DMS53 (cell line): ENCODE data around the gene PCARE.
"Not testable (repeated sequence)": the region's sequence is repeated elsewhere in the genome, so short reads cannot be mapped to it uniquely, and the experiment has no call there.

Experiments used
- DNase-seq: peaks from one replicate; lab custom pipeline; 2025; lab: John Stamatoyannopoulos, UW

PCARE gene

DNA sequence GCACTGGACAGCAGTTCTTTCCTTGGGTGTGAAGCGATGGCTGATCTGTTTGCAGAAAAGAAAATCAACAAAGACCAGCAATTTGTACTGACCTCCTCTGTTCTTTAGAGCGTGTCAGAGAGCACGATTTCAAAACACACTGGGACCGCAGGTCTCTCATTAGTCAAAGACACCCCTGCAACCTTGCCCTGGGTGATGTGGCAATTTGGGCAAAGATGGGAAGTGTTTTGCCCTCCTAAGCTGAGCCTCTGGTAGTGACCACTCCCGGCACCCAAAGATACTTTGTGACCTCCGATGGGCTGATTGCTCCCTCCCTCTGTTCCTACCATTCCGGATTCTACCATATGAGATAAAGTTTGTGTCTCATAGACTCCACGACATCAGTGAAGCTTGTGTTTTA lies 22.6 kb upstream of the PCARE start:
- DNase-seq = no peak

DNA sequence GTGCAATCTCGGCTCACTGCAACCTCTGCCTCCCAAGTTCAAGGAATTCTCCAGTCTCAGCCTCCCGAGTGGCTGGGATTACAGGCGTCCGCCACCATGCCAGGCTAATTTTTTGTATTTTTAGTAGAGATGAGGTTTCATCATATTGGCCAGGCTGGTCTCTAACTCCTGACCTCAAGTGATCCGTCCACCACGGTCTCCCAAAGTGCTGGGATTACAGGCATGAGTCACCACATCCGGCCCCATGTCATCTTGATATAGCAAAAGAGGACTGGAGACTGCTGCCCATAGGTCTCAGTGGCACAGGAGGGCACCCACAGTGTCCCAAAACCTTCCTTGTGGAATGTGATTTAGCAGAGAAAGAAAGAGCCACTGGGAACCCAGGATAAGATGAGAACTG lies 16.0 kb upstream of the PCARE start:
- DNase-seq = not testable (repeated sequence)

GRCh38 chr2:29084554-29084953 lies 10.2 kb upstream of the PCARE start:
- no peak for DNase-seq

DNA sequence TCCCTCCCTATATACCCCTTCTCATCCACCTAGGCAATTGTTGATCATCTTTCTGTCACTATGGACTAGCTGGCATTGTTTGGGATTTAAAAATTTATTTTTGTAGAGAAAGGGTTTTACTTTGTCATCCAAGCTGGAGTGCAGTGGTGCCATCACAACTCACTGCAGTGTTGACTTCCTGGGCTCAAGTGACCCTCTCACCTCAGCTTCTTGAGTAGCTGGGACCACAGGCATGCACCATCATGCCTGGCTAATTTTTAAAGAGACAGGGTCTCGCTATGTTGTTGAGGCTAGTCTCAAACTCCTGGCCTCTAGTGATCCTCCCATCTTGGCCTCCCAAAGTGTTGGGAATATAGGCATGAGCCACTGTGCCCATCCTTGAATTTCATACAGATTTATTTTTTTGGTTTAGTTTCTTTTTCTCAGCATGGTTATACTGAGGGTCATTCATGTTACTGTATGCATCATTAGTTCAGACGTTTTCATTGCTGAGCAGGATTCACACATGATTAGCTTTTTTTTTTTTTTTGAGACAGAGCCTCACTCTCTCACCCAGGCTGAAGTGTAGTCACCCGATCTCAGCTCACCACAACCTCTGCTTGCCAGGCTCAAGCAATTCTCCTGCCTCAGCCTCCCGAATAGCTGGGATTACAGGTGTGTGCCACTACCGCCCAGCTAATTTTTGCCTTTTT lies 8.6 kb upstream of the PCARE start:
- no peak for DNase-seq

- DNase-seq = no peak
Observed at GRCh38 chr2:29080886-29081743, 6.8 kb upstream of the PCARE start.

DNA sequence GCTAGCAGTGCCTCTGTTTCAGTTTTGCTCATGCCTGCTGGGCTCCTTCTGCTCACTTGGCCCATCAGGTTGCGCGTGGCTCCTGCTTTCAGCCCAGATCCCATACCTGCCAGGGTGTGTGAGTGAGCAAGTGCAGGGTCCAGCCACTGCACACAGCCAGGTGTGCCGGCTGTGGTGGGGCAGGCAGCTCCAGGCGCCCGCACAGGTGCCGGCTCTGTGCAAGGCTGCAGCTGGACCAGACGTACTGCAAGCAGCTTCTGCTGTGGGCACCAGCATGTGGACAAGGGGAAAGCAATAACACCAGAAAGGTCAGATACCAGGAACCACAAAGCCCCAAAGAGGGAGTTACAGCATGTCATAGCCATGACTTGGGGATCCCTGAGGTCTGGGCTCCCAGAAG lies 5.6 kb upstream of the PCARE start:
- DNase-seq = no peak

DNA sequence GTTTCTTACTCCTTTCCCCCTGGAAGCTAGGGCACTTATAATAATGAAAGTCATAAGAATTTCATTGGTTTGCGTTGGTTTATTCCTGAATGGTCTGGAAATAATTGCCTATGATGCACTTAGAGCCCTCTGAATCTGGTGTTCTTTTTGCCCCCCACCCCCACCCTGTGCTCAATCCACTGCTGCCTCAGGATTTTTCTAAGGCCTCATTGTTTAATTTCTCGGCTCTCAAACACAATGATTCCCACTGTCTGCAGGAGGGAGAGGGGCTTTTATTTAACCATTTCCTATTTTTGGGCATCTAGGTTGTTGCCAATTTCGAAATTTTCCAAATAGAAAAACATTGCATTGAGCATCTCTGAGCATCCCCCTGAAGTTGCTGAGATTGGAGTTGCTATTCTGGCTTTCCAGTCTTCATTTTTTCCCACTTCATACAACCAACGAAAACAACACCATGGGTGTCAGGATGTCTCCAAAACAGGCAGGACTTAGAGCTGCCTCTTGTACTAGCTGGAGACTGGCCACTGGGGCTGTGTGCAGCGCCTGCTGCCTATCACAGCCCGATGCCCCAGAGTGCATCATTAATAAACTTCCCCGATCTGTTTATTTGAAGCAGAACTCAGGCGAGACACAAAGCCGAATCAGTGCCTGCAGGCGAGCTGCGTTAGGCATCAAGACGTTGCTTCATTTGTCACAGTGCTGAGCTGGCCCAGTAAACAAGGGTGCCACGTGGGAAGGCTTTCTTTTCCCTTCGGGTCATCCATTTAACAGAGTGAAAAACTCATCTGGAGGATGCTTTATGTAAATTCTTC lies 1.8 kb upstream of the PCARE start:
- DNase-seq = no peak

GRCh38 chr2:29073933-29074332 lies 390 bp downstream of the PCARE start:
- no peak for DNase-seq

GRCh38 chr2:29072971-29073725 lies 1.2 kb downstream of the PCARE start:
- no peak for DNase-seq

DNA sequence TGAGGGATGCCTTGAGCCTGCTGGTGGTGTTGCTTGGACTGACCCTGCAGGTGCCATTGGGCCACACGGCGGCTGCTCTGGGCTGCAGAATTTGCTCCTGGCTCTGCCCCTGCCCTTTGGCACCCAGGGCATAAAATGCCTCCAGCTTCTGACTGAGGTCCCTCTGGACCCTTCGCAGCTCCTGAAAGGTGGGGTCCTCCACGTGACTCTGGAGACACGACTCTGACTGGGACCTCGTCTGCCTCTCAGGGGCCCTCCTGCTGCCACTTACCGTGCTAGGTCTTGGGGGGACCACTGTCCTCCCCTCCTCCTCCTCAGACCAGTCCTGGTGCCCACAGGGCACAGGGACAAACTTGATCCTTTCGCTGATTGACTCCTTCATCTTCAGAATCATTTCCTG lies 2.1 kb downstream of the PCARE start:
- no peak for DNase-seq

DNA sequence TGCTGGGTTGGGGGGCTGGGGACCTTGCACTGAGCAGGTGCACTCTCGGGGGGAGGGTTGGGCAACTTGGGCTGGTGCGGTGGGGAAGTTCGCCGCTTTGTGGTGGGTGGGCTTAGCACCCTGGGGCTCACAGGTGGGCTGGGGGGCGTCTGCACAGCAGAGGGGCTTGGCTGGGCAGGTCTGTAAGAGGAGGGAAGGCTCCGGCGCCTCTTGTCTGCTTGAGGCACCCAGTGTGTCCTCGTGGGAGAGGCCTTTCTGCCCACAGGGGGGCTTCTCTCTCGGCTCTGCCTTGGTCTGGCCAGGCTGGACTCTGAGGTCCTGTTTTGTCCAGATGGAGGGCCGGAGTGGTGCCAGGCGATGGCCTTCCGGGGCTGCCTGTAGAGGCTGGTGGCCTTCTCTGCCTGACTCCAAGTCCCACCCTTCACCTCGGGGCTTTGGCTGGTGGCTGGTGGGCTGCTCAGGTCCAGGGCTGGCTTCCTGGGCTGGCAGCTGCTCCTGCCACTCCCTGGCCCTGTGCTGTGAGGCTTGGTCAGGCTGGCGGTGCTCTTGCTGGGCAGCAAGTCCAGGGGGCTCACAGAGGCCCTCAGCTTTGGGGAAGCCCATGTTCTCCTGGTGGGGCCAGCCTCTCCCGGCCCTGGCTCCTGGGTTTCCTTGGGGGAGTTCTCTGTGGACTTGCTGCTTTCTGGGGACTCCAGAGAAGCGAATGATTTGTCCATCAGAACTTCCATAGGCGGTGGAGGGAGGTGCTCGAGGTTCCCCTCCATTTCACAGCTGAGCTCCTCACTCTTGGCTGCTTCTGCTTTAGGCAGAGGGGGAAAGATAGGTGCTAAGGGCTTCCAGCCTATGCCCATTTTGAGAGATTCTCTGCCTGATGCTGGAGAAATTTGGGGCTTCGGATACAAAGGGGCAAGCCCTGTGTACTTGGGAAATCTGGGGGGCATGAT lies 3.0 kb downstream of the PCARE start:
- DNase-seq = no peak

DNA sequence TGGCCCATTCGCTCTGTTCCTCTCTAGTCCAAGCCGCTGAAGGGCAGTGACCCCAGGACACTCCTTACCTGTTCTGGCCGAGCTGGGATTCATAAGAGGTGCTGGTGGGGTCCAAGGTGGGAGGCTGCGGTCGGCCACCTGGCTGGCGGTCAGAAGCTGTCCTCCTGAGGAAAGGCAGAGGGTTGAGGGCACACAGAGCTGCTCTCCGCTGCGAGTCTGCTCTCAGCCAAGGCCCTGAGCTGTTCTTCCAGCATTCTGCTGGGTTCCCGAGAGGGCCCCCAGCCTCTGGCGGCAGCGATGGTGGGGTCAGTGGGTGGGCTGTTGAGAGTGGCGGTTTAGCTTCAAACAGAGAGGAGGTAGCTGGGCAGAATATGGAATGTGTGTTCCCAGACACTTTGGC lies 3.8 kb downstream of the PCARE start:
- no peak for DNase-seq

- no peak for DNase-seq
Observed at GRCh38 chr2:29068513-29068912, 5.8 kb downstream of the PCARE start.

DNA sequence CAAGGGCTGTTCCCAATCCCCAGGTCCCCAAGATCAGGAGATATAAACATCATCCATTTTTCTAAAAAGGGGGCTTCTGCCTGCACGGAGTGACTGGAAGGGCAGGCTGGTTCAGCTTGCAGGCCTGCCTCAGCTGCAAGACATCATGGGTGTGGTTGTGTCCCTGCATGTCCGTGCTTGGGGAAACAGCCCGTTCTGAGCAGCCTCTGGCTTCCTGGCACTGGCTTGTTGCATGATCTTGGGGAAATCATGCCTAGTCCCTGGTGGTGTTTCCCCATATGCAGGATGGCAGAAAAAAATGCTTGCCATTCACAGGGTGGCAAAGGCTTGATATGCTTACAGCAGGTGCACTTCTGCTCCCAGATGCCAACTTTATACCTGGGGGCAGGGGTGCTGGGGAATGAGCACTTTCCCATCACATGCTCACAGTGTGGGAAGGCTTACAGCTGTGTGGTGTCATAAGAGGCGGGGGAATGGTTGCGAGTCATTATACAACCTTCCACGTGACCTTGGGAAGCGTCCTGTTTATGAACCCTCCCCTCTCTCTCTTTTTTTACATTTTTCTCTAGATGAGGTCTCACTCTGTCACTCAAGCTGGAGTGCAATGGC lies 7.2 kb downstream of the PCARE start:
- DNase-seq = no peak

- no peak for DNase-seq
Observed at GRCh38 chr2:29066271-29066860, 8.0 kb downstream of the PCARE start.

GRCh38 chr2:29065068-29065811 lies 9.1 kb downstream of the PCARE start:
- no peak for DNase-seq

DNA sequence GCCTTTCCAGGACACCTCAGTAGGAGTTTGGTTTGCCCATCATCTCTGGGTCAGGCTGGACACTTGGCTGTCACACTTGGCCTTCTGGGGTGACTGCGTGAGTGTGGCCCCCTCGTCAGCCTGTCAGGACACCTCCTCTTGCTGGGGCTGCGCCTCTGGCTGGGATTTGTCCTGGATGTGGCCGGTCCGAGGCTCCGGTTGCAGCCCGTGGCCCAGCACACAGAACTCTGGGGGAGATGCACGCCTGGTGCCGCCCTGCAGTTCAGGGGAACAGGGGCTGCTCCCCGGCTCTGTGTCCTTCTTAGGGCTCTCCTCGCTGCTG lies 9.6 kb downstream of the PCARE start:
- no peak for DNase-seq

GRCh38 chr2:29064346-29064715 lies 10.0 kb downstream of the PCARE start:
- no peak for DNase-seq

DNA sequence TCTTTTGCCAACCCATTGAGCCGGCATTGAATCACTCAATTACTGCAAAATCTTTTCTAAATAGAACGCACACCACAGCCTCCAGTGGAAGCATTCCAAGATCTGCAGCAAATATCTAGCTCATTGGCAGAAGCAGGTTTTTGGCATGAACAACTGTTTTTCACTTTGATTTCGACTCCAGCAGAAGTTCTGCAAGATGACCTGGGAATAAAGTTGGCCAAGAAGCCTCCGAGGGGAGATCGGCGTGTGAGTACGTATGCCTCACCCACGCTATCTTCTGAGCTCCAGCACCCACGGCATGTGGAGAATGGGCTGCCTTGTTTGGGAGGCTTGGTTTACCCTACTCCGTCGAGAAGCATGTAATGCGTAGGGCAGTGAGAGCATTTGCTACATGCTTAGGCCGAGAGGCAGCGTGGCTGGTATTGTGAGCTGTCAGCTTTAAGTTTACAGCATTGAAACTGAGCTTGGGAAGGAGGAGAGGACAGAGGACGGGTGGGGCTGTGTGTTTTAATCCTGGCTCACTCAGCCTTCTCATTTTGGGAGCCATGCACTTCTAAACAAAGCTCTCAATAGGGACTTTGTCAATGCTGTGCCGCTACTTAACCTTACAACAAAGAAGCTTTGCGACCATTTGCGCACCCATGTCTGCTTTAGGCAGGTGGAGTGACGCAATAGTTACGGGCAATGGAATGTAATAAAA lies 10.5 kb downstream of the PCARE start:
- DNase-seq = no peak
